ENCODE measurements around the gene LAMA1. TPM values are rescaled to one million over a fixed set of nuclear protein-coding genes. Genes with fewer than 3 reads are reported as not detected.

The LAMA1 gene
- total RNA-seq, 4 donors from 2014 or later, result 1.2 to 3.0 (median 1.9) TPM

DNA sequence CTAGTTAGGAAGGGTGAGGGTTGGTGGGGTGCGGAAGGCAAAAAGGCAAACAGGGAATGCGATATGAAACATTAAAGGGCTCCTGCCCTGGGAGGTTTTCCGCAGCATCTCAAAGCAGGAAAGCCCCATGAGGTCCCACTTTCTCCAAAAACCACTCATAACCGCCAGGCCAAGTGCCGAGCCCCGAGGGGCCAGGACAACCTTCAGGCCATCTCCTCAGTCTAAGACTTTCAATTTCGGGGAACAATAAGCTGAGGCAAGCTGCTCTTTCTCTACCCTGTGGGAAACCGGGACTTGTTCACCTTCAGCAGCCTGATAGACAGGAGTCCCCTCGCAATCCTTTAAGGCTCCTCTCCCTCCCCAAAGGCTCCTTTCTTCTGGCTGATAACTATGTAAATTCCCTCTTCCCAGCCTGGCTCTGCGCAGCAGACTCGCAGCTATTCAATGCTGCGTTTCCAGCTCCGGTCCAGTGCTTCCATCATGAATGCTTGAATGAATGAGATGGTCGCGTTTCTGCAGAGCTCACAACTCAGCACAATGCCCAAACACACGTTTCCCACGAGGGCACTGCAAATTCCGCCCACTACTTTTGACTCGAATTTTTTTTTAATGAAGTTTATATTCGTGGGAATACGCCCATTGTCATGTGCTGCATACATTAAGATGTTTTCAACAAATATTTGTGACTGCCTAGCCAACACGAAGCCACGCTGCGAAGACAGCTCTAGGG is 1.4 kb downstream of the LAMA1 start:
- Histone ChIP-seq H3K36me3 (no peaks in the 10 kb centered on the region), H3K27me3 (peaks cover 0 to 60% of the 10 kb centered on the region in 2 donors), H3K9me3 (no peaks in the 10 kb centered on the region), H3K27ac (no peak overlapping the region), H3K4me1 (peaks cover 0 to 24% (median 7%) of the 10 kb centered on the region in 4 donors), H3K4me3 (peak overlapping the region in 3 of 4 donors; percentile 17 to 56 (median 31))
- DNase-seq (ENCODE audit: low spot score in 2 of 2), result no peak
- 10 to 14% methylated on average over 24 of the region's 24 CpGs for whole genome bisulfite sequencing, 2 donors
- TF ChIP-seq, protein P1, sequence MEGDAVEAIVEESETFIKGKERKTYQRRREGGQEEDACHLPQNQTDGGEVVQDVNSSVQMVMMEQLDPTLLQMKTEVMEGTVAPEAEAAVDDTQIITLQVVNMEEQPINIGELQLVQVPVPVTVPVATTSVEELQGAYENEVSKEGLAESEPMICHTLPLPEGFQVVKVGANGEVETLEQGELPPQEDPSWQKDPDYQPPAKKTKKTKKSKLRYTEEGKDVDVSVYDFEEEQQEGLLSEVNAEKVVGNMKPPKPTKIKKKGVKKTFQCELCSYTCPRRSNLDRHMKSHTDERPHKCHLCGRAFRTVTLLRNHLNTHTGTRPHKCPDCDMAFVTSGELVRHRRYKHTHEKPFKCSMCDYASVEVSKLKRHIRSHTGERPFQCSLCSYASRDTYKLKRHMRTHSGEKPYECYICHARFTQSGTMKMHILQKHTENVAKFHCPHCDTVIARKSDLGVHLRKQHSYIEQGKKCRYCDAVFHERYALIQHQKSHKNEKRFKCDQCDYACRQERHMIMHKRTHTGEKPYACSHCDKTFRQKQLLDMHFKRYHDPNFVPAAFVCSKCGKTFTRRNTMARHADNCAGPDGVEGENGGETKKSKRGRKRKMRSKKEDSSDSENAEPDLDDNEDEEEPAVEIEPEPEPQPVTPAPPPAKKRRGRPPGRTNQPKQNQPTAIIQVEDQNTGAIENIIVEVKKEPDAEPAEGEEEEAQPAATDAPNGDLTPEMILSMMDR (IDR thresholded peaks at IDR 0.05), result no peak
- TF ChIP-seq POLR2A (IDR thresholded peaks at IDR 0.05) (no peak), EP300 (IDR thresholded peaks at IDR 0.05) (no peak)

DNA sequence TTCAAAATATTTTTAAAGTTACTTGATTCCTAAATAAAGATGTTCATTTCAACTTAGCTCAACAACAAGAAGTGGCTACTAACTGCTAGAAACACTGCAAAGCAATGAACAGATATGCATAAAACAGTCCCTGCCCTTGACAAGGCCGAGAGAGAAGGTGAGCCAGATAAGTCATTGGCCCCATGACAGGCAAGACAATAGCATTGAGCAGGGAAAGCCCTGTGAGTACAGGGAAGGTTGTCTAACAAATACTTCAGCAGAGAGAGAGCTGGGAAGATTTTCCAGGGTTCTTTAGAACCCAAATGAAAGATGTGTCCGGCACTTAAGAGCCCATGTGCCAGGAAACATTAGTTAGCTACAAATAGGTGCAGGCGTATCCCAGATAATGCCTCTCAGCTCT is 4.7 kb downstream of the LAMA1 start:
- no peak overlapping the region for H3K4me3 ChIP-seq
- no peak for DNase-seq (ENCODE audit: low spot score in 2 of 2)
- no peak overlapping the region for H3K27ac ChIP-seq
- peaks cover 0 to 53% of the 10 kb centered on the region in 2 donors for H3K27me3 ChIP-seq
- 91 to 97% methylated on average over 3 of the region's 3 CpGs for WGBS, 2 donors
- peaks cover 0 to 23% (median 7%) of the 10 kb centered on the region in 4 donors for H3K4me1 ChIP-seq
- no peak for TF ChIP-seq POLR2A (IDR thresholded peaks at IDR 0.05)
- no peak for TF ChIP-seq EP300 (IDR thresholded peaks at IDR 0.05)
- TF ChIP-seq, protein P1 (IDR thresholded peaks at IDR 0.05), result no peak
- no peaks in the 10 kb centered on the region for H3K36me3 ChIP-seq
- no peaks in the 10 kb centered on the region for H3K9me3 ChIP-seq

DNA sequence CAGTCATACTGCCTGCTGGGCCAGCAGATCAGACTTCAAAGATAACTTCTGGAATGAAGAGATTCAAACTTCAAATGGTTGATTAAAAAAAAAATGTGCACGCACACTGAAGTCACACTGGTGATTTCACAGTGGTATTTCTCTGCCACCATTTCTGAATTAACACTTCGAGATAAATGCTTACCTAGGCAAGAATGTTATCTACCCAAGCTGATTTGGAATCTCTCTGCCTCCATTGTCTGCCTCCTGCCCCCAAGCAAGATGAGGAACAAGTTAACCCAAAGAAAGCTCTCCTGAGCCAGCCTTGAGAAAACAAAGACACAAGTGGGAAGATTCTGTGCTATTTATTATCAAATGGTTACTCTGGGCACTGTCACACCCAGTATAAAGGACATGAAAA is 6.5 kb downstream of the LAMA1 start:
- Histone ChIP-seq H3K36me3 (no peaks in the 10 kb centered on the region), H3K27ac (no peak overlapping the region), H3K9me3 (no peaks in the 10 kb centered on the region), H3K4me1 (peaks cover 0 to 5% (median 2%) of the 10 kb centered on the region in 4 donors), H3K27me3 (peaks cover 0 to 35% of the 10 kb centered on the region in 2 donors), H3K4me3 (no peak overlapping the region)
- TF ChIP-seq EP300 (IDR thresholded peaks at IDR 0.05), result no peak
- no peak for TF ChIP-seq POLR2A (IDR thresholded peaks at IDR 0.05)
- WGBS, 2 donors, result 83 to 89% methylated on average over 2 of the region's 2 CpGs
- no peak for DNase-seq (ENCODE audit: low spot score in 2 of 2)

DNA sequence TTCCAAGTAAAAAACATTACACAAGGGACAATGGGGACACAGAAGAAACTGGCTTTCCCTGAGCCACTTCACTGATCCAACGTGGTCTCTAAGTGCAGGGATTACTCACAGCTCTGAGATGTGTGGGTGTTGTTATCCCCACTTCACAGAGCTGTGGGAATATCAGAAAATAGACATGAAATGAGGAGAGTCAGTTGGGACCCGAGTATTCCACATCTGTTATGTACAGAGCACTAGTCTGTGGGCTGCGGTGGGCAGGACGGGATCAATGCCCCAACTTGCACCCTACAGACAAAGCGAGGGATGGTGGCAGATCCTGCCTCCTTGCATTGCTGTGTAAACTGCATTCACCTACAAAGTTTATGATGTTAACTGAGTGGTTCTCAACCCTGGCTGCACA is 11.7 kb downstream of the LAMA1 start:
- Histone ChIP-seq H3K27me3 (no peaks in the 10 kb centered on the region), H3K27ac (no peak overlapping the region), H3K36me3 (no peaks in the 10 kb centered on the region), H3K9me3 (no peaks in the 10 kb centered on the region), H3K4me3 (no peak overlapping the region), H3K4me1 (no peaks in the 10 kb centered on the region)
- DNase-seq (ENCODE audit: low spot score in 2 of 2), result no peak
- TF ChIP-seq POLR2A (IDR thresholded peaks at IDR 0.05), result no peak
- 71 to 75% methylated on average over 5 of the region's 5 CpGs for WGBS, 2 donors

DNA sequence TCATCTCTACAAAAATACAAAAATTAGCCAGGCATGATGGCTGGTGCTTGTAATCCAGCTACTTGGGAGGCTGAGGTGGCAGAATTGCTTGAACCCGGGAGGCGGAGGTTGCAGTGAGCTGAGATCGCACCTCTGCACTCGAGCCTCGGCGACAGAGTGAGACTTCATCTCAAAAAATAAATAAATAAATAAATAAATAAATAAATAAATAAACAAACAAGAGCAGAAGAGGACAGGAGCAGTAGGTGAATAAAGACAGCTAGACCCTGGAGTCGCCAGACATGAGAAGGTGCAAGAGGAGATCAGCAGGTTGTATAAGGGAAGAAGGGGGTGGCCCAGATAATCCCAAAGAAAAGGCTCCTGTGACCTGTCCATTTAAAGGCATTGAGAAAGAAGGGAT is 12.3 kb downstream of the LAMA1 start:
- WGBS, 2 donors, result 94 to 95% methylated on average over 7 of the region's 7 CpGs
- Histone ChIP-seq H3K9me3 (no peaks in the 10 kb centered on the region), H3K4me1 (no peaks in the 10 kb centered on the region), H3K27ac (no peak overlapping the region), H3K36me3 (no peaks in the 10 kb centered on the region), H3K4me3 (no peak overlapping the region), H3K27me3 (no peaks in the 10 kb centered on the region)
- no peak for DNase-seq (ENCODE audit: low spot score in 2 of 2)
- TF ChIP-seq POLR2A (IDR thresholded peaks at IDR 0.05) (no peak), EP300 (IDR thresholded peaks at IDR 0.05) (no peak)
- TF ChIP-seq, protein P1 (IDR thresholded peaks at IDR 0.05), result no peak

DNA sequence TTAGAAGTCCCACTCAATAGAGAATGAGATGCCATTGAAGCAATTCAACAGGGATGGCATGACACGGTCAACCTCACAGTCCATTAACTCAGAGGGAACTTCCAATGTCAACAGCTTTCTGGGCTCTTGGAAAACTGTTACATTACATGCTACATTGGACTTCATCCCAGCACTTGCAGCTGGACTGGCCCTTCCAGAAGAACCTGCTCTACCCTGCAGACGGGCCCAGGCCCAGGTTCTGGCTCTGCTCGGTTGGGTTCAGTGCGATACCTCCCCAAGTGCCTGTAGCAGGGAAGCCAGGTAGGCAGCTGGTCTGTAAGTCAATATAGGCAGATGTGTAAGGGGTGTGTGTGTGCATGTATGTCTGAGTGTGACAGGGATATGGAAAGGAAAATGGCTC is 12.9 kb downstream of the LAMA1 start:
- Histone ChIP-seq H3K4me1 (no peaks in the 10 kb centered on the region), H3K4me3 (no peak overlapping the region), H3K36me3 (no peaks in the 10 kb centered on the region), H3K27me3 (no peaks in the 10 kb centered on the region), H3K9me3 (no peaks in the 10 kb centered on the region), H3K27ac (no peak overlapping the region)
- TF ChIP-seq, protein P1 (IDR thresholded peaks at IDR 0.05), result no peak
- no peak for TF ChIP-seq POLR2A (IDR thresholded peaks at IDR 0.05)
- TF ChIP-seq EP300 (IDR thresholded peaks at IDR 0.05), result no peak
- WGBS, 2 donors, result 86 to 98% methylated on average over 4 of the region's 4 CpGs
- DNase-seq (ENCODE audit: low spot score in 2 of 2), result no peak

Data from tibial nerve (tissue), 4 donors.